OCI-M2 (cell line): ENCODE data around the gene BANF2.

Experiments used
- DNase-seq: peaks from one replicate; lab custom pipeline; 2025; ENCODE audit not compliant: unreplicated experiment; lab: John Stamatoyannopoulos, UW

The BANF2 gene

DNA sequence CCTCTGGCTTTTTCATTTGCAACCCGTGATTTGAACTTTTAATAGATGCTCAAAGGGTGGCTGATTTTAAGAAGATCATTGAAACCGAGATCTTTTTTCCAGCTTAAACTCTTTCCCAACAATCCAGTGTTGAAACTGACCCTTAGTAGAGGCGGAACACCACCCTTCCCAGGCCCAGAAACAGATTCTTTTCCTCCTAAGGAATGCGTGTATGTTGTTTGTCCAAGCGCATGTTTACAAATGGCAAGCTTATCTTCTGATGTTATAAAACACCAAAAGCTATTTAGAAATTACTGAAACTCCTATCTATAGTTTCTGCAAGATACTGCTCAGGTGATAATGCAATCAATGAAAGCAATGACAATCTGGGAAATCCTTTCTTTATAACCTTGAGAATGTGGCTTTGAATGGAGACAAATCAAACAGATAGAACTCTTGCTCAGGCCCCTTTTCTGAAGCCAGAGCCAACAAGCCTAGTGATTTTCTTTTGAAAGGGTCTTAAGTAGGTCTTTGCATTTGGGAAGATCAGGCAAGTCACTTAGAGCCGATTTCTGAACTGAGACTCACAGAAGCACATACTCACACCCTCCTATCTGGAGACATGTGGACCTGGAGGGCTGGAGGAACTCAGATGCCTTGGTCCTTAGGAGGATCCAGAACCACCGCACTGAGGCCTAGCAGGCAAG lies 9.1 kb downstream of the BANF2 start:
- DNase-seq = no peak

DNA sequence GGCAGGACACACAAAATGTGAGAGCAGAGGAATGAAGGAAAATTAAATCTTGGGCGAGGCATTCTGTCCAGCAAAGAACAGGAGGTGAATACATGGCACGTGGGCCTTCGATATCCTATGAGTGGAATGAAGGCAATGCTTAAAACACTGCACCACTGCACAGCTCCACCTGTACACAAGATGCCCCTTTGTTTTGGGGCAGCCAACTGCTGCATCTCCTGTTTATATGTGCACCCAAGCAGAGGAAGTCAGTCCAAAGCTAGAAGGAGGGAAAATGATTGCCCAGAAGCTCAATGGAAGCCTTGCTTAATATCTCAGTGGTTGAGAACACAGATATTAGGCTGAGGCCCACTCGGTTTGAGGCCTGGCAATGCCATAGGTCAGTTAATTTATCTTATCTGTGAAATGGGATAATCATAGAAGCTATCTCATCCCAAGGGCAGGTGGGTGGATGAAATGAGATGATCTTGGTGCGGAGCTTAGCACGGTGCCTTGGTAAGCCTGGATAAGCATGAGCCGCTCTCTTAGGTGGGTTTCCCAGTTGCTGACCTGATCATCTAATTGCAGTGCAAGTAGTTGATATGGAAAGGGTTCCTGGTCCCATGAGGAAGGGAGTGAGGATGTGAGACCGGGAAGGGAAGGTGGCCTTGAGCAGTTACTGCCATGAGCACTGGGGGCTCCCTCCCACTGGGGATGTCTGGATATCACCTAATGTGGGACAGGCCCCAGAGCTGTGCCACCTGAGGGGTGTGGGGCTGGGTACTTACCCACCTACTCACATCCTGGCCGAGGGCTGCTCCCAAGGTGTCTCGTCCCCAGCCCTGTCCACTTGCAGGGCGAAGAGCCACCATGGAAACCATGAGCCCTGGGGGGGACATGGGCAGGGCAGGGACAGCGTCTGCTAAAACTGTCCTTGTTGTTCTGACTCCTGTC lies 9.9 kb downstream of the BANF2 start:
- no peak for DNase-seq

DNA sequence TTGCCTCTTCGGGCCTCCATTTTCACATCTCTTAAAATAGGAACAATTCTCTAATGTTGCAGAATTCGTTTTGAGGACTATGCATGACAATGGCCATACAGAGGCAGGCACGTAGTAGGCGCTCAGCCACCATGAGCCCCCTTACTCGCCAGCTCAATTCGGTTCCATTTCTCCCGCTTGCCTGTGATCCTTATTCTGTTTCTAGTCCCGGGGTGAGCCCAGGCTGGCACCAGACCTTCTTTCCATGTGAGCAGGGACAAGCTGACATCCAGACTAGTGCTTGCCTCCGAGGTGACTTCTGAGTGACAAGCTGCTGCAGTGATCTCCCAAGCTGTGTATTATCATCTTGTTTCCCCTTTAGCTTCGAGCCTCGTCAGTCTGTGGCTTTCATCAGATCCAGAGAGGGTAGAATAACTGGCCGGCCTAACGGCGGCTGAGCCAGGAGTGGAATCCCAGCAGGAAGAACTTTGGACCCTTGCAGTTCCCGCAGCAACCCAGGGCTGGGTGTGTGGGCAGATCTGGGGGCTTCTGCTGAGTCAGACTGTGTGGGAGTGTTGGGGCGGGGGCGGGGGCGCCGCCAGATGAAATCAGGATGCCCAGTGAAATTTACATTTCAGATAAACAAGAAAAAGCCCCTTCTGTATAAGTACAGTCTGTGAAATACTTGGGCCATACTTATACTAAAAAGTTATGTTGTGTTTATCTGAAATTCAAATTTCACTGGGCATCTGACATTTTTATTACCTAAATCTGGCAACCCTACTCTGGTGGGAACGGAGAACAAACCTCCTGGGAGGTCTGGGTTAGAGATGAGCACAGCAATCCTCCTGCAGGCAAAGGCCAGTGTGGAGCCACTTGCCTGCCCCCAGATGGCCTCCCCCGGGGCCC lies 10.9 kb downstream of the BANF2 start:
- DNase-seq = no peak

DNA sequence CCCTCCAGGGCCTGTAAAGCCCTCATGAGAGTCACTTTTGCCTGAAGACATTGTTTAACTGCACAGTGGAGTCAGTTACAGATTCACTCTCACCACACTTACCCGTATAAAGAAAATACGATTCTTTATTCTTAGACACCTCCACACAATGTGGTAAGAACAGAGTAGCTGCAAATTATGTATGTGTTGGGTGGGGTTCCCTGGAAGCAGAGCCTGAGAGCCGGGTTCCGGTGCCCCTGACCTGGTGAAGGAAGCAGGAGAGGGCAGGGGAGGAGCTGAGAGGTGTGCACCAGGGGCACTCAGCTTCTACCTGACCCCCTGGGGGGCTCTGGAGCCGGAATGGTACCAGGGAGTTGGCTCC lies 11.5 kb downstream of the BANF2 start:
- no peak for DNase-seq

DNA sequence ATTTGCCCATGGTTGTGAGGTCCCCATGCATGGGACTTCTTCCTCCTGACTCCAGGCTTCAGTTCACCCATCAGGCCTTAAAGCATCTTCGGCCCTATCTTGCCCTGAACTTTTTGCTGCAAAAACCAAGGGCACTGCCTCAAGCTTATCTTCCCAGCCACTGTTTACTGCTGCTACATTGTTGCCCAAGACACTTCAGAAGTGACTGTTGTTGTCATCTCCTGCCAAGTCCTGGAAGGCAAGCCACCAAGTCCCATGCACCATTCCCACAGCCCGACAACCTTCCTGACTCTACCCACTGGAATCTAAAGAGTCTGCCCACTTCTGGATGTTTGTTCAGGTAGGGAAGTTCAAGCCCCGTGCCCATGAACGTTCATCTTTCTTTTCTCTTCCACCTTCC lies 12.4 kb downstream of the BANF2 start:
- no peak for DNase-seq

DNA sequence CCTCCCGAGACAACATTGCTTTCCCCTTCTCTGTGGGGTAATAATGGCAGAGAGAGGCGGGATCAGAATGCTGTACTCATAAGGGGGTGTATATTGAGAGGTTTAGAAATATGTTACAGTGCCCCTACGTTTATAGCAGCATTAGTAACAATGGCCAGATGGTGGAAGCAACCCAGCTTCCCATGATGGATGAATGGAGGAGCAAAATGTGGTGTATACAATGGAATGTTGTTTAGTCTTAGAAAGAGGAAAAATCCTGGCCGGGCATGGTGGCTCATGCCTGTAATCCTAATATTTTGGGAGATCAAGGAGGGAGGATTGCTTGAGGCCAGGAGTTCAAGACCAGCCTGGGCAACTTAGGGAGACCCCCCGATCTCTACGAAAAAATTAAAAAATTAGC lies 12.9 kb downstream of the BANF2 start:
- no peak for DNase-seq

DNA sequence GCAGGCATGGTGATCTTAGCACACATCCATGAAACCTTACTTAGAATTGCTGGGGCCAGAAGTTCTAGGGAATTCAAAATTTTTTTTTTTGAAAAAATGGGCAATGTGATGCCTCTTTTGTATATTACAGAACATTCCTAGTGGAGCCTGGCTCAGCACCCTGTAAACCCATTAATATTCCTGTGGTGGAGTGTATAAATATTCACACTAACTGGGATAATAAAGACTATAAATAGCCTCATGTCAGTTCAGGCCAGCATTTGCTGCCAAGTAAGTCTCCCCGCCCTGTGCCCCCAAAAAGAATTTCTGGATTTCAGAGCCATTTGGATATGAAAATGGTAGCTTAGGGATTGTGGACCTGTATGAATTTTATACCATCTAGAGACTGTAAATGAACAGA lies 14.8 kb downstream of the BANF2 start:
- DNase-seq = no peak

DNA sequence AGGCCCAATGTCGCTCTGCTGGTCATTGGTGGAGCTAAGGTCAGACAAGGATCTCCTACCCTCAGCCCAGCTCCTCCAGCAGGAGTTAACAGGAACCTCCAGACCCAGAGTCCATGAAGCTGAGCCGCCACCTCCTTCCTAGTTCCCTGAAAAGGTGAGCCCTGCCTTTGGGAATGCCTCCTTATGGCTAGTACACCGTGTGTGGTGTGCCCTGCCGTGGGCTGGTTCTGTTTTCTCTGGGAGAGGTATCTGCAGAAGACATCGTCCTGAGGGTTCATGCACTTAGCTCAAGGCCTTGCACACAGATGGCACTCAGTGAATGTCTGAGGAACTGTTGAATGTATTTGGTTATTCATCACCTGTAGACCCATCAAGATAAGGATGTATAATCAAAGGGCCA lies 15.3 kb downstream of the BANF2 start:
- DNase-seq = no peak

DNA sequence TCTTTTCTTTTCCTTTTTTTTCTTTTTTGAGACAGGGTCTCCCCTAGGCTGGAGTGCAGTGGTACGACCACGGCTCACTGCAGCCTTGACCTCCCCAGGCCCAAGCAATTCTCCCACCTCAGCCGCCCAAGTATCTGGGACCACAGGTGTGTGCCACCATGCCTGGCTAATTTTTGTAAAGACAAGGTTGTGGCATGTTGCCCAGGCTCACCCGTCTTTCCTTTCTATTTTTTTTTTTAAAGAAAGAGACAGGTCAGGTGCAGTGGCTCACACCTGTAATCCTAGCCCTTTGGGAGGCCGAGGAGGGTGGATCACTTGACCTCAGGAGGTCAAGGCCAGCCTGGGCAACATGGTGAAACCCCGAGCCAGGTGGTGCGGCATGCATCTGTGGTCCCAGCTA lies 16.6 kb downstream of the BANF2 start:
- no peak for DNase-seq

DNA sequence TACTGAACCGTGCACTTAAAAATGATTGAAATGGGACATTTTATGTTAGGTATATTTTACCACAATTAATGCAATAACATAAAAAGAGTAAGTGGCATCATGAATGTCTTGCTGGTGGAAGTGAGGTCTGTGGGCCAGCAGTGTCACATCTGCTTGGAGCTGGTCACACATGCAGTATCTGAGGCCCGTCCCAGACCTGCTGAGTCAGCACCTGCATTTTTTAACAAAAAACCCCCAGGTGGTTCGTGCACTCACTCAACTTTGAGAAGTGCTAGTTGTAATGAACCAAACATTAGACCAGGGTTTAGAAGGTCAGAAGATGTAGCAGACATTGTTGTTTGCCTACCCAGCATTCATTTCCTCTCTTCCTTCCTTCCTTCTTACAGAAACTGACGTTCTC lies 21.0 kb downstream of the BANF2 start:
- DNase-seq = no peak

DNA sequence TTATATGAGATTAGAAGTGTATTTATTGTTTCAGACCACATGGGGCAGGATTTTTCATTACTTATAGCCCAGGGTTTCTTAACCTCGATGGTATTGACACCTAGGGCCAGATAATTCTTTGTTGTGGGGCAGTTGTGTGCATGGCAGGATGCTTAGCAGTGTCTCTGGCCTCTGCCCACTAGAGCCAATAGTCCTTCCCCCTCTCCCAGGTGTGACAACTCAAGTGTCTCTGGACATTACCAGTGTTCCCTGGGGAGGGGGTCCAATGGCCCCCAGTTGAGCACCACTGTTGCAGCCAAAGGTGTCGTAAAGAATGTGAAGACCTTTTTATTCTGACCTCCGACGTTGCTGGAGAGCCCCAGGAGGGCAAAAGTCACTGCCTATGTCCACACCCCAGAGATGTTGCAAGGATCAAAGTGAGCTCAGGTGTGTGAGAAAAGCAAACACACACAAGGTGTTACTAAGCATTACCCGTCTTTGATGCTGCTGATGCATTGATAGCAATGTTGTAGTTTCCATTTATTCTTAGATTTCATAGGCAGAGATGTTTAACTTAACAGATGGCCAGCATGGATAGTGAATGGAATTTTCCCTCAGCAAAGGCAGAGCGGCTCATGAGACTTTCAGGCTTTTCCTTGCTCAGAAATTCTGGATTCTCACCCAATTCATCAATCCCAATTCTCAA lies 22.2 kb downstream of the BANF2 start:
- no peak for DNase-seq

DNA sequence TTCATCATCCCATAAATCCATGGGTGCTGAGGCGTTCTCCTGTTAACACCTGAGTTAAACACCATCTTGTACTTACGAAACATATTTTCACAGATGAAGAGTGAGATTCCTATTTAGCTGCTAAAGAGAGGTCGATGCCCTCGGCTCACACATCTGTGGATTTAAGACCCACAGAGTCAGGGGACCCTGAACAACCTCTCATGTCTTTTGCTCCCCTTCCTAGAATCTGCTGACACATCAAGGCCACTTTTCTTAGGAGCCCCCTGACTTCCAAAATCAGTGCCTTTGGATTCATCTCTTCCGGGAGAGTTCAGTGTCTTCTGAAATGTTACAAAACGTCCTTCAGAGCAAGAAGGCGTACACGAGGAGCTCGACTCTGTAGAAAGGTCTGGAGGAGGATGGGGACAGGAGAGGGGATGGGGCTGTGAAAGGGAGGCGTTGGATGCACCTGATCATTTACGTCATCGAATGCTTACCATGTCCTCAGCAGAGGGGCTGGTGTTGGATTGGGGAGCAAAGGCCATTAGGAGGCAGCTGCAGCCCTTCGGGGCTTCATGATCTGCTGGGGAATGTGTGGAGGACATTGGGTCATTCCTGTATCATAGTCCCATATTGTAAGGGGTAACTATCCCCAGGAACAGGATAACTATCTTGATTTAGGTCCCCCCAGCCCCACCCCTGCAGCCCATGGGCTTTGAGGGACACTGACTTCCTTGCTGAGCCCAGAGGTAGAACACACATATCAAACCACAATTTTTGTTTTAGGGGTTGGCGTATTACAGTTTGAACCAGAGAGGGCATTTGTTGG lies 22.9 kb downstream of the BANF2 start:
- no peak for DNase-seq

DNA sequence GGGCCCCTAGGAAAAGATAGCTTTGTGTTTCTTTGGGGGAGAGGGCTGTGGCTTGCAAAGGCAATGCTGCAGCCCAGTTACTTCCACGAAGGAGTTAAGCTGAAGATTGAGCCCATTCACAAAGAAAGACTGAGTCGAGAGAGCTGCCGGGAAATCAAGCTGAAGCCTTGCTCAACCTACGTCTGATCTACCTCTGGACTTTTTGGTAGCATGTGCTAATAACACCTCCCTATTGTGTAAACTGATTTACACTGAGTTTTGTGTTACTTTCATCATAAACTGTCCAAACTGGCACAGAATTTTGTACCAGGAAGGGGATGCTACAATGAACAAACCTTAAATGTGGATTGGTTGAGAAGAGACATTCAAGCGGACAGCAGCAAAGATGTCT lies 23.5 kb downstream of the BANF2 start:
- no peak for DNase-seq

DNA sequence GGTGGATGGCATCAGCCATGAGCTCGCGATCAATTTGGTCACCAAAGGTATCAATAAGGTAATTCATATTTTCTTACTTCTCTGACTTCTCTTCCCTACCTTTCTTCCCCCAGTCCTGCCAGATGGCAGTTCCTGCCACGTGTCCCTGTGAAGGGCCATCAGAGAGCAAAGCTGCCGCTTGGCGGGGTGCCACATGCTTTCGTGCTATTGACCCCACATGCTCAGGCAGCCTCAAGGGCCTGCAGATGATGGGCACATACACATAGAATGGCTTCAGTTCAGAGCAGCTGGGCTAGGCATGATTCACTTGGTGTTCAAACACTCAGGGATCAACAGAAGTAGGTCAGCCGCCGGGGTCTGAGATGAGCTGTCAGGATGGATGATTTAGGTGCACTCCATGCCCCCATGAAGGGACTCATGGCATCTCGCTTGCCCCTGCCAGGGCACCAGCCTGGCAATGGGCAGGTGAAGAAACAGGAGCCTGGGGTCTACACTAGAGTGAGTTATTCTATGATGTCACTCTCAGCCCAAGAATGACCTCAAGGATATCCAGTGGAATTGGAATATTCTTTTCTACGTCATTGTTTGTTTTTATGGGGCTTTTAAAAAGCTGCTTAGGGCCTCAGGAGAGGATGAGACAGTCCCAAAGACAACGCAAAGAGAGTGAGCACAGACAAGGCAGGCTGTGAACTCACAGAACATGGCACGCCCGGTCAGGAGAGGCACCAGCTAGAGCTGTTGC lies 25.5 kb downstream of the BANF2 start:
- no peak for DNase-seq

DNA sequence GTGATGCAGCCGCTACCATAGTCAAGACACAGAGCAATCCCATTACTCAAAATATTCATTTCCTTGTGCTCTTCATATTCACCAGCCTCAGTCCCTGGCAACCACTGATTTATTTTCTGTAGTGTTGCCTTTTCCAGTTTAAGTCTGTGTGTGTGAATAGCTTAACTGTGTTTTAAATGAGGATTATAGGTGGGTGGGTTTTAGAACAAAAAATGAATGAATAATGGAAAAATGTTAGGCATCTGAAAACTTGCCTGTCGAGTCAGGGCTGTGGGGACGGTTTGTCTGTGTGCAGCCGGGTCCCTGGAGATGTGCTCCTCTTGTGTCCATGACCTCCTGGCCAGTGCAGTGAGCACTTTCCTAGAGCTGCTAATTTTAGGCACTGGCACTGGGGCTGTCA lies 27.1 kb downstream of the BANF2 start:
- DNase-seq = no peak

DNA sequence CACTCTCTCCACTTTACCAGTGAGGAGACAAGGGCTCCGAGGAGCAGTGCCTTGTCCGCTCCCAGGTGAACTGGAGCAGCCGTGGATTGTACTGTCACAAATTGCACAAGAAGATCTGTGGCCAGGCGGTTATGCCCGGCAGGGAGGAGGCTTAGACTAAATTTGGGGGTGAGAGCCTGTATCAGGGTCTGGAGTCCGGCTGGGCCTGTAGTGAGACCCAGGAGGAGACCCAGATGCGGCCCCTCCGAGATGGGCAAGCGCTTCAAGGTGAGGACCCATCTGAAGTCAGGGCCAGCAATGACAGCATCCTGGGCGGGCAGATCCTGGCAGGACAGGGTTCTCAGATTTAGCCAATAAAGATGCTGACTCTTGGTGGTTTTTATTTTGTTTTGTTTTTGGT lies 27.6 kb downstream of the BANF2 start:
- DNase-seq = no peak

DNA sequence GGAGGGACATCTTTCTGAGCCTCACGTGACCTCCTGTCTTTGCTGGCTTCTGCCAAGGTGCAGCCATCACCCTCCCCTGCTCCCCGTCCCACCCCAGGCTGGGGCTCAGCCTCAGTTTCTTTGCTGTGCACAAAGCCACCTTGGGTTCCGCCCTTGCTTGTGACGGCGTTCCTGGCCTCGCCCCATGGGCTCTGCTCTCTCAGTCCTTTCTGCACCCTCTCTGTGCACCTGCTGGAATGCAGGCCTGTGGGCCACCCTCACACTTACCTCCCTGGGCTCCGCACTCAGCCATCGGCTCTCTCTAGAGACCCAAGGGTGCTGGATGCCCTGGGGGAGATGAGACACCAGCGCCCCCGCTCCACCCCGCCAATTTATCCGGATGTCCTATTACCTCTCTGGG lies 28.3 kb downstream of the BANF2 start:
- no peak for DNase-seq

DNA sequence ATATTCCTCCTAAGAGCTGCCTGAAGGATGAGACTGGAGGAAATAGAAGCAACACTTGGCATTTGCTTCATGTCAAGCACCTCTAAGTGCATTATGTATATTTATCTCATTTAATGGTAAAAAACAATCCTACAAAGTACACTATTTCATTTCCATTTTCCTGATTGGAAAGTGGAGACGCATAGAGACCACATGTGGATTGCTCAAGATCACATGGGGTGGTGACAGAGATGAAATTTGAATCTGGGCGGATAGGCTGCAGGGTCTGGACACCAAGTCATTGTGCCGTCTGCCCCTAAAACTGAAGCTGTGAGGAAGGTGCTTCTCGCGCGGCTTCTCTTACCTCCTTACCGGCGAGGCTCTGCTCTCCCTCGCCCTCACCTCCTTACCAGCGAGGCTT lies 30.3 kb downstream of the BANF2 start:
- DNase-seq = no peak

DNA sequence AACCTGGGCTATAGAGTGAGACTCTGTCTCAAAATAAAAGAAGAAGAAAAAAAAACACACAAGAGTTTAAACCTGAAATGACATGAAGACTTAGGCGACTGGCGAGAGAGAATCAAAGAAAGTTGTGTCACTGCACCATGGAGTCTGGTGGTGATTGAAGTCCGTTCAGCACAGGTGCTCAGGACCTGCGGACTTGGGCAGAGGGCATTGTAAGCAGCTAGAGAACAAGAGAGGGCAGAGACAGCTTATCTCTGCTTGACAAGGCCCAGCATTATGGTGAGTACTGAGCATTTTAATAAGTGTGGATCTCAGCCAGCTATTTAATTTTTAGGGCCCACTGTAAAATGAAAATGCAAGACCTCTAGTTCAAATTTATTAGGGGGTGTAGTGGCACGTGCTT lies 31.5 kb downstream of the BANF2 start:
- DNase-seq = no peak
